Measurements from ENCODE around the gene CSRP1.

DNA sequence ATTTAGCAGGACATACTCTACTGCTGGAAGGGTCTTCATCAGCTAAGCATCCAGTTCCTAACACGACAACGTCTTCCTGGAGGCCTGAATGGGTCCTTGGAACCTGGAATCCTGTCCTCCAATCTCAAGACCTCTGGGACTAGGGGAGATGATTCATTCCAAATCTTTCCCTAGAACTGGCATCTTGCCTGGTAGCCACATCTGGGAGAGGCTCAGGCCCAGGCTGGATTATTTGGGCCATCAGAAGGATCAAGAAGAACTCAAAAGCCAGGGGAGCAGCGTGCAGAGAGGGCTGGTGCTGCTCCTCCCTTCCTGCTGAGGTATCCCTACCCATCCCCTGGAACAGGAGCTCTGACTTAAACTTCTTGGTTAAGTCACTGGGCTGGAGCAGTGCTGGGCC is 35.2 kb downstream of the CSRP1 start:
- TF ChIP-seq CBX2 (IDR thresholded peaks at IDR 0.05; ENCODE audit: low read depth, low read length) (no peak), CBX2 (CRISPR knock-in tag; IDR thresholded peaks at IDR 0.05; ENCODE audit: low read depth) (no peak), ZNF367 (CRISPR knock-in tag; IDR thresholded peaks at IDR 0.05; ENCODE audit: borderline replicate concordance) (no peak), FOXK1 (CRISPR knock-in tag; IDR thresholded peaks at IDR 0.05; ENCODE audit: borderline replicate concordance, low read depth) (no peak), CEBPG (CRISPR knock-in tag; IDR thresholded peaks at IDR 0.05) (no peak), CHD2 (IDR thresholded peaks at IDR 0.05; ENCODE audit: low read depth, low read length) (no peak), SMAD1 (CRISPR knock-in tag; IDR thresholded peaks at IDR 0.05; ENCODE audit: borderline replicate concordance, low read depth) (no peak)
- TF ChIP-seq, protein P1, sequence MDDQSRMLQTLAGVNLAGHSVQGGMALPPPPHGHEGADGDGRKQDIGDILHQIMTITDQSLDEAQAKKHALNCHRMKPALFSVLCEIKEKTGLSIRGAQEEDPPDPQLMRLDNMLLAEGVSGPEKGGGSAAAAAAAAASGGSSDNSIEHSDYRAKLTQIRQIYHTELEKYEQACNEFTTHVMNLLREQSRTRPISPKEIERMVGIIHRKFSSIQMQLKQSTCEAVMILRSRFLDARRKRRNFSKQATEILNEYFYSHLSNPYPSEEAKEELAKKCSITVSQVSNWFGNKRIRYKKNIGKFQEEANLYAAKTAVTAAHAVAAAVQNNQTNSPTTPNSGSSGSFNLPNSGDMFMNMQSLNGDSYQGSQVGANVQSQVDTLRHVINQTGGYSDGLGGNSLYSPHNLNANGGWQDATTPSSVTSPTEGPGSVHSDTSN (CRISPR knock-in tag; IDR thresholded peaks at IDR 0.05; ENCODE audit: borderline replicate concordance) = no peak
- TF ChIP-seq, protein P2, sequence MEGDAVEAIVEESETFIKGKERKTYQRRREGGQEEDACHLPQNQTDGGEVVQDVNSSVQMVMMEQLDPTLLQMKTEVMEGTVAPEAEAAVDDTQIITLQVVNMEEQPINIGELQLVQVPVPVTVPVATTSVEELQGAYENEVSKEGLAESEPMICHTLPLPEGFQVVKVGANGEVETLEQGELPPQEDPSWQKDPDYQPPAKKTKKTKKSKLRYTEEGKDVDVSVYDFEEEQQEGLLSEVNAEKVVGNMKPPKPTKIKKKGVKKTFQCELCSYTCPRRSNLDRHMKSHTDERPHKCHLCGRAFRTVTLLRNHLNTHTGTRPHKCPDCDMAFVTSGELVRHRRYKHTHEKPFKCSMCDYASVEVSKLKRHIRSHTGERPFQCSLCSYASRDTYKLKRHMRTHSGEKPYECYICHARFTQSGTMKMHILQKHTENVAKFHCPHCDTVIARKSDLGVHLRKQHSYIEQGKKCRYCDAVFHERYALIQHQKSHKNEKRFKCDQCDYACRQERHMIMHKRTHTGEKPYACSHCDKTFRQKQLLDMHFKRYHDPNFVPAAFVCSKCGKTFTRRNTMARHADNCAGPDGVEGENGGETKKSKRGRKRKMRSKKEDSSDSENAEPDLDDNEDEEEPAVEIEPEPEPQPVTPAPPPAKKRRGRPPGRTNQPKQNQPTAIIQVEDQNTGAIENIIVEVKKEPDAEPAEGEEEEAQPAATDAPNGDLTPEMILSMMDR (CRISPR knock-in tag; IDR thresholded peaks at IDR 0.05) = no peak
